ENCODE results near the gene PCSK6.

The PCSK6 gene

DNA sequence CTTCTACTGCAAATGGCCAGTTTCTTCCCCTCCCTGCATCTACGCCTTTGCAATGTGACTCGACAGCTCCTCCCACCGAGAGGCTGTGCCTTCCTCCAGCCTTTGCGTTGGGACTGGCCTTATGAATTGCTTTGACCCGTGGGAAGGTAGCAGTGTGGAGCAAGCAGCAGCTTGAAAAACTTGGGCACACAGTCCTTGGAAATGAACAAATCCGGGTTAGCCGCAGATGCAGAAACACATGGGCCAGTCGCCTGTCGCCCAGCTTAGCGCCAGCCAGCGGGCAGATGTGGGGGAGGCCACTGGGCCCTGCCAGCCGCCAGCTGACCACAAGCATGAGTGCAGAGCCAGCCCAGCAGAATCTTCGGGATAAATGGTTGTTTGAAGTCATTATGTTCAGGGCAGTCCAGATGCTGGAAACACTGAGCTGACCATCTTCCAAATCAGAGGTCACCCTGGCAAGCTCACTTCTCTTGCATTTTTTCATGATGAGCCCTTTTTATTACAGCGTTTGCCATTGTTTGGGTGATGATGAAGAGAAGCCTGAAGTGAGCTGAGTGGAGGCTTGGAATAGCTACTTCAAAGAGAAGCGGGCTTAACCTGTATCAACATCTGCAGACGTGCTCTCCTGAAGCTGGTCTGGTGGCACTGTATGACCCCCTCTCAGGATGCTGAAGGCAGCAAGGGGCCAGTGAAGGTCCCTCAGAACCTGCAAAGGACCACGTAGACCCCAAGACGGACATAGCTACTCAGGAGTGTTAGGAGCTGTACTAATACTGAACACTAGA is 222.0 kb downstream of the PCSK6 start:
- in situ Hi-C loops (cut with HindIII; ENCODE audit: low sequenced_read_pairs): no loop called here

DNA sequence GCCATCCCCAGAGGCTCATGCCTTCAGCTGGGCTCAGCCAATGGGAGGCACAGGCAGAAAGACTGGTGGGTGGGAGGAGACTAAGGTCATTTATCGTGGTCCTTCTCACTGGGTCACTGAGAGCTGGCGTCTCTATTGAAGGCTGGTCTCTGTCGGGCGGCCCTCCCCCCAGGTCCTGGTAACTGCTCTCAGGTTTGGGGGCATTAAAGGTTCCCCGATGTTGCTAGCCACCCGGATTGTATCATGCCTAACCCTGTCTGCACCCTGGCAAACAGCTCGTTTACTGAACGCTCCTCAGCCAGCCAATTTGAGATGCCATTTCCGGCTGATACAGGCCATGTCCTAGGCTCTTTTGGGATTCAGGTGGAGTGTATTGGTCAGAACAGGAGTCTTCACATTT is 222.7 kb downstream of the PCSK6 start:
- in situ Hi-C loops (cut with HindIII; ENCODE audit: low sequenced_read_pairs): no loop called here

DNA sequence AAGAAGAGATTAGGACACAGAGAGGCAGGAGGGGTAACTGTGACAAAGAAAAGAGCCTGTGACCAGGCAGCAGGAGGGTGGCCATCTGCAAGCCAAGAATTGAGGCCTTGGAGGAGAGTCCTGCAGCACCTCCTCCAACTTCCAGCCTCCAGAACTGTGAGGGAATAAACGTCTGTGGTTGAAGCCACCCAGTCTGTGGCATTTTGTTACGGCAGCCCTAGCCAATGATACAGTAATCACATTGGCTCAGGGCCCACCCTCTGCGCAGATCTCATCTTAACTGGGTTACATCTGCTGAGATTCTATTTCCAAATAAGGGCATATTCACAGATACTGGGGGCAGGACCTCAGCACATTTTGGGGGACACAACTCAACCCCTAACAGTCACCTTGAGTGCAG is 223.5 kb downstream of the PCSK6 start:
- in situ Hi-C loops (cut with HindIII; ENCODE audit: low sequenced_read_pairs): no loop called here

DNA sequence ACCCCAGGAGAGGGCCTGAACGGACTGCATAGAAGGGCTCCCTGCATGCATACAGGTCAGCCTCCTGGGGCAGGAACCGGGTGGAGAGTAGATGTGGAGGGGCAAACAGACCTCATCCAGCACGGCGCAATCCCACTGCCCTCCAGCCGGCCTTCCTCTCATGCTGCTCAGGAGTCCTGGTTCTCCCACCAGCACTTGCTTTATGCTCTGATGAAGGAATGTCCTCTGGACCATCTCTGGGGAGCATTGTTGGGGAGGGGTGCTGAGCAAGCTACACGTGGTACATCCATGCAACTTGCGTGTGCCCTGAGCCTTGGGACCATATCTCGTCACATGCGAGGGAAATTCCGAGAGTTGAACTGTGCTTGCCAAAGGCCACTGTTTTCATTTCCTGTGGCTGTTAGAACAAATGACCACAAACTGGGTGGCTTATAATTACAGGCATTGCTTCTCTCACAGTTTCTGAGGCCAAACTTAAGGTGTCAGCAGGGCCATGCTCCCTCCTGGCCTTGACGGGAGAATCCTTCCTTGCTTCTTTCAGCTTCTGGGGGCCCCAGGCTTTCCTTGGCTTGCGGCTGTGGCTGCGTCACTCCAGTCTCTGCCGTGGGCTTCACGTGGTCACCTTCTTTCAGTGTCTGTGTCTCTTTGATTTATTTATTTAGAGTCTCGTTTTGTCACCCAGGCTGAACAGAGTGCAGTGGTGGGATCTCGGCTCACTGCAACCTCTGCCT is 224.4 kb downstream of the PCSK6 start:
- in situ Hi-C loops (cut with HindIII; ENCODE audit: low sequenced_read_pairs): no loop called here

DNA sequence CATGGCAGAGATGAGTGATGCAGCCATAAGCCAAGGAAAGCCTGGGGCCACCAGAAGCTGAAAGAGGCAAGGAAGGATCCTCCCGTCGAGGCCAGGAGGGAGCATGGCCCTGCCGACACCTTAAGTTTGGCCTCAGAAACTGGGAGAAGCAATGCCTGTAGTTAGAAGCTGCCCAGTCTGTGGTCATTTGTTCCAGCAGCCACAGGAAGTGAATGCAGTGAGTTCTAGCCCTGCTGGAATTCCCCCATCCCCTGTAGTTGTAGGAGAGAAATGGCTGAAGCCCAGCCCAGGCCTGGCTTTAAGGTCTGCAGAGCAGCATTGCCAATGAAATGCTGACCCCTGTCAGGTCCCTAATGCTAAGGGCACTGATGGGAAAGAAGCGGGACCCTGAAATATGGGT is 225.5 kb downstream of the PCSK6 start:
- in situ Hi-C loops (cut with HindIII; ENCODE audit: low sequenced_read_pairs): no loop called here

DNA sequence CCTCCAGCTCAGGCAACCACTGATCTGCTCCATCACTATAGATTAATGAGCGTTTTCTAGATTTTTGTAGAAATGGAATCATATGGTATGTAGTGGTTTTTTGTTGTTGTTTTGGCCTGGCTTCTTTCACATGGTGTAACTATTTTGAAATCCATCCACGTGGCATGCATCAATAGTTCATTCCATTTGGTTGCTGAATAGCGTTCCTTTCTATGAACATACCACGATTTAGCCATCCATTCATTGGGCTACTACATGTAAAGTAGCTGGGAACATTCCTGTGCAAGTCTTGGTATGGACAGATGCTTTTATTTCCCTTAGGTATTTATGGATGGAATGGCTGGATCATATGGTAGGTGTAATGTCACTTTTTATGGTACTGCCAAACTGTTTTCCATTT is 227.0 kb downstream of the PCSK6 start:
- in situ Hi-C loops (cut with HindIII; ENCODE audit: low sequenced_read_pairs): no loop called here

DNA sequence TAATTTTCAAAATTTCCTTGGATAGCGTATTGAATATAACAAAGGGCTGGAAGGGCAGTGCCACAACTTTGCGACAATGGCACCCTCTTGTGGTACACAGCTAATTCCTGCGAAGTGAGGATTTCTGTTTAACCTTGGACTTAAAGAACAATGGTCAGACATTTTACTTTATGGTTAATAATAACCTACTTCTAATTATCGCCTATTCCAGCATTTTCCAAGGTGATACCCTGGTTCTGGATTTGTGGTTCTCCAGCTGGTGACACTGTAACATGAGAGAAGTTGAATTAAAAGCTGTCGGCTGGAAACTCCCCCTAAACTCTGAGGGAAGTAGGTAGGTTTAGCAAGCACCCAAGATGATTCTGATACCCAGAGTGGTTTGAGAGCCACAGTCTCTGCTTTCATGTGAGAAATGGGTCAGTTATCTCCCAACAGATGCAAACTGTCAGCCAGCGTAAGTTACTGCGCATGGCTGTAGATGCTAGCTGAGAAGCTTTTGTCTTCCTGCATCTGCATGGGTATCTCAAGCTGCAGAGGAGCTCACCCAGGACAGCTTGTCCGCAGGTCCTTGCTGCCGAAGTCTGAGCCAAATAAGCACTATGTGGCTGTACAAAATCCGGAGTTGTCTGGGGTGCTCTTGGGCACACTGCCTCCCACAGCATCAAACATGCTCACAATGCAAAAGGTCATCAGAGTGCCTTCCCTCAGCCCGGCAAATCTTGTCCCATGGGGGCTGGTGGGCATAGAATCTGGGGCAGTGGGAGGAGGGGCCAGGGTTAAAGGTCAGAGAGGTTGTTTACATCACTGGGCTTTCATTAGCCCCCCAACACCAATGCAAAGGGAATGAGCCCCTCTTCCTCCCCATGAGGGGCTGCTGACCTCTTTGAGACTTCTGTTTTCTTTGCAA is 231.0 kb downstream of the PCSK6 start:
- in situ Hi-C loops (cut with HindIII; ENCODE audit: low sequenced_read_pairs): no loop called here

DNA sequence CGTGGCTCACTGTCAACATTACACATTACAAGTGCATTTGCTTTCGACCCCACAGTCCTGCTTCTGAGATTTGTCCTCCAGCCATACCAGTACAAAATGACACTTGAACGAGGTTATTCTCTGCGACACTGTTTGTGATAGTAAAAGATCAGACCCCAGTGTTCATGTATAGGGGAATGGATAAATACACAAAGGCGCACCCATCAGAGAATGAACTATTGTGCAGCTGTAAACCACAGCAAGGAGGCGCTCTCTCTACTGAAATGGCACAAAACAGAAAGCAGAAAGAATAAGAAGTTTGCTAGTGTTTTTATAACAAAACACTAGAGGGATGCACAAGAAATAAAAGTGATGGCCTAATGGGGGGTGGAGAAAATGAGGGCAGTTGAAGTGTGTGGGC is 232.8 kb downstream of the PCSK6 start:
- in situ Hi-C loops (cut with HindIII; ENCODE audit: low sequenced_read_pairs): no loop called here

DNA sequence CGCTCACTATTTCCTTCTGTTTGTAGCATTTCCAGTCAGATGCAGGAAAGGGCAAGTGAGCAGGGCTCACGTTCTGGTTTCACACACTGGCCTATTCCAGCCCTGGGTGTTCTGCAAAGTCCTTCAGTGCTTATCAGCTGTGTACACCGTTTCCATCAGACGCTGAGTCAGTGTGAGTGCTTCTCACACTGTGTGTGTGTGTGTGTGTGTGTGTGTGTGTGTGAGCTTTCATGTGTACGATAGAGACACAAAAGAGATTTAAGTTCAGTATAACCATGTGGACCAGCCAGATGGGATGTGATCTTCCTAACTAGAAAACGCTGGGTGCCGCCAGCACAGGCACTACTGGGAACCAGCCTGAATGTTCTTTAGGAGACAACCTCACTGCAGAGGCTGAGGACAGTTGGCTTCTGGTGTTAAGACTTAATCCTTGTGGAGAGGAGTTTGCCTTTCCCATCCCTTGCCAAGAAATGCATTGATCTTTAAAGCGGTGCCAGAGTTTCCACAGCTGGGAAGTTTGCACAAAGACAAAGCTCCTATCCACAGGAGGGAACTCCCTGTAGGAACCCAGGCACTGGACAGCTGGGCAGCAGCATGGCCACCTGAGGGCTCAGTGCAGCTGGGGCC is 233.8 kb downstream of the PCSK6 start:
- in situ Hi-C loops (cut with HindIII; ENCODE audit: low sequenced_read_pairs): no loop called here

DNA sequence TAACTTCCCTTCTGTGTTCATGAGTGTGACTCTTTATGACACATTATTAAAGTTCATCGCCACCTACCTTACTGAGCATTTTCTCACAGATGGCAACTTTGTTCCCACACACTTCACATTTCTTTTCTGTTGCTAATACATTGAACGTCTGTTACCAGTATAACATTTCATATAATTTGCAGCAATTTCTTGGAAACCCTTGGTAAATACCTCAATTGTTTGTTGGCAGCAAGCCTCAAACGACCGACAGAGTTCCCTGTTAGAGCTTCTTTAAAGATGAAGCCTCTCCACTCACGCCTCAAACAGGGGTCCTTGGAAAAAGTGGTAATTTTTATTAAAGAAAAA is 234.5 kb downstream of the PCSK6 start:
- in situ Hi-C loops (cut with HindIII; ENCODE audit: low sequenced_read_pairs): no loop called here

DNA sequence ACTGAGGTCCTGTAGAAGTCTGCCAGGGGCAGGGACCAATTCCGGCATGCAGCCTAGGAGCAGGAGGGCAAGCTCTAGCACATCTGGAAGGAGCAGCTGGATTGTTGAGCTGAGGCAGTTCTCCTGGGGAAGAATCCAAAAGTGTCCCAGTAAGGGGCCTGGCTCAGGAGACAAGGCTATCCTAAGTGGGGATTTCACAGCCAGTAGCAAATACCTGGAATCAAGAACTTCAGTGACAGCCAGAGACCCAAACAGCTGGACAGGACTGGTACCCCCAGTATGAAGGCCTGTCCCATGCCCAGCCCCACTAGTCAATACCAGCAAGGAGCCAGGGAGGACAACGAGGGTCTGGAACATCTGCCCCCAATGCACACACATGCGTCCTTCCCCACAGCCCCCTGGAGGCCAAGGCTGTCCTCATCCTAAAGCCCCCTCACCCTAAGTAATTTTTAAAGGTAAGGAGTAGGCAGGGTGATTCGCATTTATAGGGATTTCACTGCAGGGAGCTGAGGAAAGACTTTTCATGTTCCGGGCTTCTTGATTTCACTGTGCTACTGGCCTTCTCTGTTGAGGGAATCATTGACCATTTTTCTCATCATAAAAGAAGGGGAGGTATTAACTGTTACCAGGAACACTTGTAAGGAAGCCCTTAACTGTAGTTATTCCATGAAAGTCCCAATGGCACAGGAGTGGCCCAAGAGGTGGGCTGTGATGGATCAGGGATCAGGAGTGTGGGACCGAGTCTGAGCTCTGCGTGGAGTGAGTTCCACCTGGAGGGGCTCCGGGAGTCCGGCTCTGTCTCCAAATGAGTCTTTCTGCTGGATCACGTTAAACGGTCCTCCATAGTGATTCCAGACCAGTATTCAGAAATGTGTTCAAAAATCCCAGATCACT is 235.1 kb downstream of the PCSK6 start:
- in situ Hi-C loops (cut with HindIII; ENCODE audit: low sequenced_read_pairs): no loop called here

Data from DLD1 (cell line).